ENCODE results near the gene CCDC142.

The CCDC142 gene

GRCh38 chr2:74505448-74506246 lies 22.8 kb upstream of the CCDC142 start:
- no CpG with 5 or more reads among the region's 14 CpGs for WGBS, 2 donors (ENCODE audit: extremely low coverage in 2 of 2, insufficient read length in 2 of 2, insufficient replicate concordance in 1 of 2)
- no peak overlapping the region for H3K9ac ChIP-seq (ENCODE audit: low read depth, low read length, poor library complexity)
- H3K79me1 ChIP-seq (ENCODE audit: low read depth, low read length), result peaks cover 3% of the 10 kb centered on the region
- no peak for DNase-seq (ENCODE audit: low spot score)
- H2BK15ac ChIP-seq (ENCODE audit: low read length), result no peak overlapping the region
- H3K9me3 ChIP-seq (replicated peaks in 1 of 2; ENCODE audit: control insufficient read depth in 2 of 2, insufficient read depth in 1 of 2, low read depth in 1 of 2, low read length in 2 of 2), result peaks cover 0 to 4% of the 10 kb centered on the region in 2 donors
- no peak overlapping the region for H3K4me3 ChIP-seq (ENCODE audit: low read length in 2 of 2)
- peaks cover 6 to 22% of the 10 kb centered on the region in 2 donors for H3K36me3 ChIP-seq (replicated peaks in 1 of 2; ENCODE audit: control insufficient read depth in 2 of 2, insufficient read depth in 2 of 2, low read length in 2 of 2)
- H2AFZ ChIP-seq (ENCODE audit: low read length), result no peak overlapping the region
- H2BK120ac ChIP-seq (ENCODE audit: low read depth, low read length), result no peak overlapping the region
- H3K4me1 ChIP-seq (ENCODE audit: control insufficient read depth in 2 of 2, insufficient read depth in 1 of 2, low read depth in 1 of 2, low read length in 2 of 2), result peaks cover 11% of the 10 kb centered on the region in 2 donors
- H3K18ac ChIP-seq (ENCODE audit: low read length), result no peak overlapping the region
- no peak overlapping the region for H2AK5ac ChIP-seq (ENCODE audit: low read depth, low read length)
- H3K4me2 ChIP-seq (ENCODE audit: insufficient read depth, low read length, poor library complexity, severe bottlenecking), result no peak overlapping the region
- H3K27ac ChIP-seq (replicated peaks; ENCODE audit: low read length), result no peak overlapping the region
- H3K27me3 ChIP-seq (ENCODE audit: control insufficient read depth in 3 of 3, insufficient read depth in 3 of 3, low read depth in 1 of 3, low read length in 3 of 3), result peaks cover 29 to 78% (median 59%) of the 10 kb centered on the region in 3 experiments
- no peak overlapping the region for H2BK12ac ChIP-seq (ENCODE audit: low read length)
- H2BK5ac ChIP-seq (ENCODE audit: low read length), result no peak overlapping the region
- no peak overlapping the region for H3K14ac ChIP-seq (ENCODE audit: low read length)
- H3K4ac ChIP-seq (ENCODE audit: low read length), result no peak overlapping the region
- no peak overlapping the region for H4K8ac ChIP-seq (ENCODE audit: low read depth, low read length)
- no peak overlapping the region for H4K91ac ChIP-seq (ENCODE audit: low read depth, low read length, poor library complexity)
- no peak overlapping the region for H3K23ac ChIP-seq (ENCODE audit: low read depth, low read length, poor library complexity)

GRCh38 chr2:74504591-74504990 lies 21.8 kb upstream of the CCDC142 start:
- H3K4me2 ChIP-seq (ENCODE audit: insufficient read depth, low read length, poor library complexity, severe bottlenecking), result no peak overlapping the region
- H2AFZ ChIP-seq (ENCODE audit: low read length), result no peak overlapping the region
- H3K9me3 ChIP-seq (replicated peaks in 1 of 2; ENCODE audit: control insufficient read depth in 2 of 2, insufficient read depth in 1 of 2, low read depth in 1 of 2, low read length in 2 of 2), result no peaks in the 10 kb centered on the region
- H3K4ac ChIP-seq (ENCODE audit: low read length), result no peak overlapping the region
- H3K27me3 ChIP-seq (ENCODE audit: control insufficient read depth in 3 of 3, insufficient read depth in 3 of 3, low read depth in 1 of 3, low read length in 3 of 3), result peaks cover 38 to 78% (median 59%) of the 10 kb centered on the region in 3 experiments
- DNase-seq (ENCODE audit: low spot score), result no peak
- H3K79me1 ChIP-seq (ENCODE audit: low read depth, low read length), result peaks cover 3% of the 10 kb centered on the region
- H2BK5ac ChIP-seq (ENCODE audit: low read length), result no peak overlapping the region
- H3K36me3 ChIP-seq (replicated peaks in 1 of 2; ENCODE audit: control insufficient read depth in 2 of 2, insufficient read depth in 2 of 2, low read length in 2 of 2), result peaks cover 6 to 22% of the 10 kb centered on the region in 2 donors
- H3K23ac ChIP-seq (ENCODE audit: low read depth, low read length, poor library complexity), result no peak overlapping the region
- no peak overlapping the region for H3K9ac ChIP-seq (ENCODE audit: low read depth, low read length, poor library complexity)
- H2BK12ac ChIP-seq (ENCODE audit: low read length), result no peak overlapping the region
- H2BK120ac ChIP-seq (ENCODE audit: low read depth, low read length), result no peak overlapping the region
- no peak overlapping the region for H3K14ac ChIP-seq (ENCODE audit: low read length)
- H4K91ac ChIP-seq (ENCODE audit: low read depth, low read length, poor library complexity), result no peak overlapping the region
- H3K4me3 ChIP-seq (ENCODE audit: low read length in 2 of 2), result no peak overlapping the region
- peaks cover 11% of the 10 kb centered on the region in 2 donors for H3K4me1 ChIP-seq (ENCODE audit: control insufficient read depth in 2 of 2, insufficient read depth in 1 of 2, low read depth in 1 of 2, low read length in 2 of 2)
- no peak overlapping the region for H2BK15ac ChIP-seq (ENCODE audit: low read length)
- no peak overlapping the region for H2AK5ac ChIP-seq (ENCODE audit: low read depth, low read length)
- H3K18ac ChIP-seq (ENCODE audit: low read length), result no peak overlapping the region
- H3K27ac ChIP-seq (replicated peaks; ENCODE audit: low read length), result no peak overlapping the region
- no peak overlapping the region for H4K8ac ChIP-seq (ENCODE audit: low read depth, low read length)
- no CpG with 5 or more reads among the region's 3 CpGs for WGBS, 2 donors (ENCODE audit: extremely low coverage in 2 of 2, insufficient read length in 2 of 2, insufficient replicate concordance in 1 of 2)

- H2BK5ac ChIP-seq (ENCODE audit: low read length), result no peak overlapping the region
- no peak overlapping the region for H3K14ac ChIP-seq (ENCODE audit: low read length)
- no peak overlapping the region for H3K9ac ChIP-seq (ENCODE audit: low read depth, low read length, poor library complexity)
- no peak overlapping the region for H4K8ac ChIP-seq (ENCODE audit: low read depth, low read length)
- peak overlapping the region; percentile 59 for H3K18ac ChIP-seq (ENCODE audit: low read length)
- peak overlapping the region; percentile 54 for H2BK15ac ChIP-seq (ENCODE audit: low read length)
- no peak overlapping the region for H2AK5ac ChIP-seq (ENCODE audit: low read depth, low read length)
- WGBS, 2 donors (ENCODE audit: extremely low coverage in 2 of 2, insufficient read length in 2 of 2, insufficient replicate concordance in 1 of 2), result no CpG with 5 or more reads among the region's 45 CpGs
- H2BK120ac ChIP-seq (ENCODE audit: low read depth, low read length), result no peak overlapping the region
- H3K27ac ChIP-seq (replicated peaks; ENCODE audit: low read length), result no peak overlapping the region
- H2AFZ ChIP-seq (ENCODE audit: low read length), result peak overlapping the region; percentile 82
- DNase-seq (ENCODE audit: low spot score), result no peak
- H3K9me3 ChIP-seq (replicated peaks in 1 of 2; ENCODE audit: control insufficient read depth in 2 of 2, insufficient read depth in 1 of 2, low read depth in 1 of 2, low read length in 2 of 2), result no peaks in the 10 kb centered on the region
- H3K4me2 ChIP-seq (ENCODE audit: insufficient read depth, low read length, poor library complexity, severe bottlenecking), result peak overlapping the region; percentile 91
- no peak overlapping the region for H4K91ac ChIP-seq (ENCODE audit: low read depth, low read length, poor library complexity)
- H3K23ac ChIP-seq (ENCODE audit: low read depth, low read length, poor library complexity), result peak overlapping the region; percentile 76
- H2BK12ac ChIP-seq (ENCODE audit: low read length), result no peak overlapping the region
- H3K4ac ChIP-seq (ENCODE audit: low read length), result no peak overlapping the region
- peaks cover 3% of the 10 kb centered on the region for H3K79me1 ChIP-seq (ENCODE audit: low read depth, low read length)
- H3K4me3 ChIP-seq (ENCODE audit: low read length in 2 of 2), result no peak overlapping the region
- peaks cover 46 to 81% (median 61%) of the 10 kb centered on the region in 3 experiments for H3K27me3 ChIP-seq (ENCODE audit: control insufficient read depth in 3 of 3, insufficient read depth in 3 of 3, low read depth in 1 of 3, low read length in 3 of 3)
- H3K4me1 ChIP-seq (ENCODE audit: control insufficient read depth in 2 of 2, insufficient read depth in 1 of 2, low read depth in 1 of 2, low read length in 2 of 2), result peaks cover 15 to 16% of the 10 kb centered on the region in 2 donors
- H3K36me3 ChIP-seq (replicated peaks in 1 of 2; ENCODE audit: control insufficient read depth in 2 of 2, insufficient read depth in 2 of 2, low read length in 2 of 2), result peaks cover 6 to 22% of the 10 kb centered on the region in 2 donors
Measured at GRCh38 chr2:74503506-74504475, 21.0 kb upstream of the CCDC142 start.
